ENCODE results near the gene NCKAP5L. TPM values are rescaled to one million over a fixed set of nuclear protein-coding genes. Genes with fewer than 3 reads are reported as not detected.

Gene NCKAP5L, protein sequence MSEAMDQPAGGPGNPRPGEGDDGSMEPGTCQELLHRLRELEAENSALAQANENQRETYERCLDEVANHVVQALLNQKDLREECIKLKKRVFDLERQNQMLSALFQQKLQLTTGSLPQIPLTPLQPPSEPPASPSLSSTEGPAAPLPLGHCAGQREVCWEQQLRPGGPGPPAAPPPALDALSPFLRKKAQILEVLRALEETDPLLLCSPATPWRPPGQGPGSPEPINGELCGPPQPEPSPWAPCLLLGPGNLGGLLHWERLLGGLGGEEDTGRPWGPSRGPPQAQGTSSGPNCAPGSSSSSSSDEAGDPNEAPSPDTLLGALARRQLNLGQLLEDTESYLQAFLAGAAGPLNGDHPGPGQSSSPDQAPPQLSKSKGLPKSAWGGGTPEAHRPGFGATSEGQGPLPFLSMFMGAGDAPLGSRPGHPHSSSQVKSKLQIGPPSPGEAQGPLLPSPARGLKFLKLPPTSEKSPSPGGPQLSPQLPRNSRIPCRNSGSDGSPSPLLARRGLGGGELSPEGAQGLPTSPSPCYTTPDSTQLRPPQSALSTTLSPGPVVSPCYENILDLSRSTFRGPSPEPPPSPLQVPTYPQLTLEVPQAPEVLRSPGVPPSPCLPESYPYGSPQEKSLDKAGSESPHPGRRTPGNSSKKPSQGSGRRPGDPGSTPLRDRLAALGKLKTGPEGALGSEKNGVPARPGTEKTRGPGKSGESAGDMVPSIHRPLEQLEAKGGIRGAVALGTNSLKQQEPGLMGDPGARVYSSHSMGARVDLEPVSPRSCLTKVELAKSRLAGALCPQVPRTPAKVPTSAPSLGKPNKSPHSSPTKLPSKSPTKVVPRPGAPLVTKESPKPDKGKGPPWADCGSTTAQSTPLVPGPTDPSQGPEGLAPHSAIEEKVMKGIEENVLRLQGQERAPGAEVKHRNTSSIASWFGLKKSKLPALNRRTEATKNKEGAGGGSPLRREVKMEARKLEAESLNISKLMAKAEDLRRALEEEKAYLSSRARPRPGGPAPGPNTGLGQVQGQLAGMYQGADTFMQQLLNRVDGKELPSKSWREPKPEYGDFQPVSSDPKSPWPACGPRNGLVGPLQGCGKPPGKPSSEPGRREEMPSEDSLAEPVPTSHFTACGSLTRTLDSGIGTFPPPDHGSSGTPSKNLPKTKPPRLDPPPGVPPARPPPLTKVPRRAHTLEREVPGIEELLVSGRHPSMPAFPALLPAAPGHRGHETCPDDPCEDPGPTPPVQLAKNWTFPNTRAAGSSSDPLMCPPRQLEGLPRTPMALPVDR (N-terminal part only)
- 10 to 100 TPM; 21.1 to 58.9 (median 30.8) TPM for total RNA-seq

DNA sequence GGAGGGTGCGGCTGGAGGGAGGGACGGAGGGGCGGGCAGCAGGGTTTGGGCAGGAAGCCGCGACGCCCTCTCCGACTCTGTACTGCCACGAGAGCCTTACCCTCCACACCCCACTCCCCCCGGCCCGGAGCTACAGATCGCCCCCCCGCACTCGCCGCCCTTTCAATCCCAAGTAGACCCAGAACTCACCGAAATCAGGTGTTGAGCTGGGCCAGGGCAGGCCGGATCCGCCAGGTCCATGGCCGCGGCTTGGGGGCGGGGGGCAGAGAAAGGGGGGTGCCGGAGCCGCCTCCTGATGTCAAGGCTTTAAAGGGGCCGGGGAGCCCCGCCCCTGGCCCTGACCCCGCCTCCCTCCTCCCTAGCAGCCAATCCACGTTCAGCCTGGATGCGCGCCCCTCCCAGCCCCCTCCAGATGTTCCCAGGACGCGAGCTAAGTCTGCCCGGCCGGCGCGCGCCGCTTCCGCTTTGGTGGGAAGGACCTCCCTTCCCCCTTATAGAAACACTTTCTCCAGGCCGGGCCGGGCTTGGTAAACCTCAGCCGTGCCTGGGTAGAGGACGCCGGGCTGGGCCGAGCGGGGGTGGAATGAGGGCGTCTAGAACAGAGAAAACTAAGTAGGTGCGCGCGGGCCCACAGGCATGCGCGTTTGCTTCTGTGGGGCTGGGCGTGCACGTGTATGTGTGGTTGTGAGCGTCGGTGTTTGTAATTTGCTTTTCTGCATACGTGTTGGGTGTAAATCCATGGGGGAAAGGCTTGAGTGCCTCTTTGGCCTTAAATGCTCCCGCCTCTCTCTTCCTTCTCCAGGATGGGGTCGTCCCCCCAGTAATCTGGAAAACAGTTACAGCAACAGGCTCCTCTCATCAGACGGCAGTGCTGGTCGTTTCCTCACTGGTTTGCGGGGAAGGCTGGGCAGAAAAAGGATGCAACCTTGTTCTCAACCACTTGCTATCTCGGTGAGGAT is at the start of gene NCKAP5L:
TSS of gene NCKAP5L (minus strand) at position 281 of the 959 bp plus-strand sequence. CDS start 24,369 bp downstream, outside the sequence.
- ATAC-seq (ENCODE audit: low FRiP score in 2 of 2) (peak; percentile 96 to 98), DNase-seq (peak; percentile 98 to 99)
- TF ChIP-seq POLR2AphosphoS5 (IDR thresholded peaks at IDR 0.05): peak; percentile 58 to 92
- no peak for TF ChIP-seq EP300 (IDR thresholded peaks at IDR 0.05)
- TF ChIP-seq, protein P1, sequence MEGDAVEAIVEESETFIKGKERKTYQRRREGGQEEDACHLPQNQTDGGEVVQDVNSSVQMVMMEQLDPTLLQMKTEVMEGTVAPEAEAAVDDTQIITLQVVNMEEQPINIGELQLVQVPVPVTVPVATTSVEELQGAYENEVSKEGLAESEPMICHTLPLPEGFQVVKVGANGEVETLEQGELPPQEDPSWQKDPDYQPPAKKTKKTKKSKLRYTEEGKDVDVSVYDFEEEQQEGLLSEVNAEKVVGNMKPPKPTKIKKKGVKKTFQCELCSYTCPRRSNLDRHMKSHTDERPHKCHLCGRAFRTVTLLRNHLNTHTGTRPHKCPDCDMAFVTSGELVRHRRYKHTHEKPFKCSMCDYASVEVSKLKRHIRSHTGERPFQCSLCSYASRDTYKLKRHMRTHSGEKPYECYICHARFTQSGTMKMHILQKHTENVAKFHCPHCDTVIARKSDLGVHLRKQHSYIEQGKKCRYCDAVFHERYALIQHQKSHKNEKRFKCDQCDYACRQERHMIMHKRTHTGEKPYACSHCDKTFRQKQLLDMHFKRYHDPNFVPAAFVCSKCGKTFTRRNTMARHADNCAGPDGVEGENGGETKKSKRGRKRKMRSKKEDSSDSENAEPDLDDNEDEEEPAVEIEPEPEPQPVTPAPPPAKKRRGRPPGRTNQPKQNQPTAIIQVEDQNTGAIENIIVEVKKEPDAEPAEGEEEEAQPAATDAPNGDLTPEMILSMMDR (IDR thresholded peaks at IDR 0.05): no peak
- TF ChIP-seq POLR2A (IDR thresholded peaks at IDR 0.05): peak in 3 of 4 donors; percentile 18 to 74 (median 53)
- H3K9me3 ChIP-seq: no peaks in the 10 kb centered on the region
- H3K27ac ChIP-seq: peak within 1 kb of the TSS; percentile 89 to 95 (median 93)
- peak within 1 kb of the TSS; percentile 73 to 98 (median 80) for H3K4me3 ChIP-seq
- no peaks in the 10 kb centered on the region for H3K27me3 ChIP-seq
- peaks cover 35 to 46% (median 40%) of the 10 kb centered on the region in 4 donors for H3K4me1 ChIP-seq
- WGBS, 2 donors: 0 to 1% methylated on average over 20 to 57 of the region's 61 CpGs
- no peaks in the 10 kb centered on the region for H3K36me3 ChIP-seq

DNA sequence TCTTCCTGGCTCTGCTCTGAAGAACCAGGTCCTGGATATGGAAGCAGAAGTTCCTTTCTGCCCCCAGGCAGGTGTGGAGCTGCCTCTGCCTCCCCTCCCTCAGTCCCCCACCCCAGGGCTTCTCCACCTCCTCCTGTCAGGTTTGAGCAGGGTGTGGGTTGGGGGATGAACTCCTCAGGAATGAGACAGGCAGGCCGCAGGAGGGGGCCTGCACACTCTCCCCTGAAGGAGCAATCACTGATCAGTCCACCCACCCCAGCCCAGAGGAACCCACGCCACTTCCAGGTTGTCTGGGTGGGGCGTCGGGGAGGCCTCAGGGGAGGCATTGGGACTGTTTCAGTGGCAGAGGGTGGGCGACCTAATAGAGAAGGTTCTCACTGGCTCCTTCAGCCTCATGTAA is 48.9 kb upstream of the NCKAP5L start:
- TF ChIP-seq POLR2AphosphoS5 (IDR thresholded peaks at IDR 0.05): no peak
- no peak for TF ChIP-seq EP300 (IDR thresholded peaks at IDR 0.05)
- TF ChIP-seq, protein P1 (IDR thresholded peaks at IDR 0.05): no peak
- no peak for TF ChIP-seq POLR2A (IDR thresholded peaks at IDR 0.05)
- Histone ChIP-seq H3K4me3 (no peak overlapping the region), H3K36me3 (no peaks in the 10 kb centered on the region), H3K27ac (no peak overlapping the region), H3K9me3 (no peaks in the 10 kb centered on the region), H3K4me1 (no peaks in the 10 kb centered on the region), H3K27me3 (no peaks in the 10 kb centered on the region)
- 71 to 88% methylated on average over 4 to 5 of the region's 5 CpGs for WGBS, 2 donors
- no peak for DNase-seq
- ATAC-seq (ENCODE audit: low FRiP score in 2 of 2): no peak

DNA sequence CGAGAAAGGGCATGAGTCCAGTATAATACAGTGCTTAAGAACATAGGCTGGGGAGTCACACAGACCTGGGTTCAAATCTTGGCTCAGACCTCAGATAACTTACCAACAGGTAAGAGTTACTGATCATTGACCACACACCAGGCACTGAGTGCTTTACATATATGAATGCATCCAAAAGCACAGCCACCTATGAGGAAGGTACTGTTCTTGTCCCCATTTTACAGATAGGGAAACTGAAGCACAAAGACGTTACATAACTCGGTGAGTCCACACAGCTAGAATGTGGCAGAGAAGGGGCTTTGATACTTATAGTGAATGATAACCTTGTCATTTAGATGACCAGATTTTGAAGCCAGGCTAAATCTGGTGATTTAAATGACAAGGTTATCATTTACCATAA is 47.9 kb upstream of the NCKAP5L start:
- Histone ChIP-seq H3K4me3 (no peak overlapping the region), H3K27me3 (no peaks in the 10 kb centered on the region), H3K27ac (no peak overlapping the region), H3K9me3 (no peaks in the 10 kb centered on the region), H3K4me1 (no peaks in the 10 kb centered on the region), H3K36me3 (no peaks in the 10 kb centered on the region)
- 80 to 98% methylated on average over 3 of the region's 3 CpGs for WGBS, 2 donors
- no peak for ATAC-seq (ENCODE audit: low FRiP score in 2 of 2)
- TF ChIP-seq POLR2AphosphoS5 (IDR thresholded peaks at IDR 0.05) (no peak), EP300 (IDR thresholded peaks at IDR 0.05) (no peak), POLR2A (IDR thresholded peaks at IDR 0.05) (no peak)
- TF ChIP-seq, protein P1 (IDR thresholded peaks at IDR 0.05): no peak
- DNase-seq: no peak
